Mucosa of stomach (tissue), 1 donor: ENCODE results near the gene TMC8.
"Not testable (repeated sequence)": the region's sequence is repeated elsewhere in the genome, so short reads cannot be mapped to it uniquely, and the experiment has no call there.

Source experiments
- H3K27me3 ChIP-seq: one replicate; pipeline ENCODE4 v1.7.0; 2013; ENCODE audit warnings: mild to moderate bottlenecking, low read length; ENCODE audit not compliant: control insufficient read depth, insufficient read depth
- H3K36me3 ChIP-seq: one replicate; pipeline ENCODE4 v1.7.0; 2013; ENCODE audit warnings: low read length; ENCODE audit not compliant: control insufficient read depth, insufficient read depth
- H3K4me1 ChIP-seq: one replicate; pipeline ENCODE4 v1.7.0; 2013; ENCODE audit warnings: mild to moderate bottlenecking, low read length; ENCODE audit not compliant: control insufficient read depth, insufficient read depth
- H3K4me3 ChIP-seq: one replicate; pipeline ENCODE4 v1.7.0; 2013; ENCODE audit warnings: low read length
- H3K9ac ChIP-seq: one replicate; pipeline ENCODE4 v1.7.0; 2013; ENCODE audit warnings: mild to moderate bottlenecking, low read length, moderate library complexity
- H3K9me3 ChIP-seq: one replicate; pipeline ENCODE4 v1.7.0; 2013; ENCODE audit warnings: mild to moderate bottlenecking, low read length, moderate library complexity; ENCODE audit not compliant: control insufficient read depth
- donor health status: Pancreatic carcinoma.

TMC8 gene, protein sequence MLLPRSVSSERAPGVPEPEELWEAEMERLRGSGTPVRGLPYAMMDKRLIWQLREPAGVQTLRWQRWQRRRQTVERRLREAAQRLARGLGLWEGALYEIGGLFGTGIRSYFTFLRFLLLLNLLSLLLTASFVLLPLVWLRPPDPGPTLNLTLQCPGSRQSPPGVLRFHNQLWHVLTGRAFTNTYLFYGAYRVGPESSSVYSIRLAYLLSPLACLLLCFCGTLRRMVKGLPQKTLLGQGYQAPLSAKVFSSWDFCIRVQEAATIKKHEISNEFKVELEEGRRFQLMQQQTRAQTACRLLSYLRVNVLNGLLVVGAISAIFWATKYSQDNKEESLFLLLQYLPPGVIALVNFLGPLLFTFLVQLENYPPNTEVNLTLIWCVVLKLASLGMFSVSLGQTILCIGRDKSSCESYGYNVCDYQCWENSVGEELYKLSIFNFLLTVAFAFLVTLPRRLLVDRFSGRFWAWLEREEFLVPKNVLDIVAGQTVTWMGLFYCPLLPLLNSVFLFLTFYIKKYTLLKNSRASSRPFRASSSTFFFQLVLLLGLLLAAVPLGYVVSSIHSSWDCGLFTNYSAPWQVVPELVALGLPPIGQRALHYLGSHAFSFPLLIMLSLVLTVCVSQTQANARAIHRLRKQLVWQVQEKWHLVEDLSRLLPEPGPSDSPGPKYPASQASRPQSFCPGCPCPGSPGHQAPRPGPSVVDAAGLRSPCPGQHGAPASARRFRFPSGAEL

DNA sequence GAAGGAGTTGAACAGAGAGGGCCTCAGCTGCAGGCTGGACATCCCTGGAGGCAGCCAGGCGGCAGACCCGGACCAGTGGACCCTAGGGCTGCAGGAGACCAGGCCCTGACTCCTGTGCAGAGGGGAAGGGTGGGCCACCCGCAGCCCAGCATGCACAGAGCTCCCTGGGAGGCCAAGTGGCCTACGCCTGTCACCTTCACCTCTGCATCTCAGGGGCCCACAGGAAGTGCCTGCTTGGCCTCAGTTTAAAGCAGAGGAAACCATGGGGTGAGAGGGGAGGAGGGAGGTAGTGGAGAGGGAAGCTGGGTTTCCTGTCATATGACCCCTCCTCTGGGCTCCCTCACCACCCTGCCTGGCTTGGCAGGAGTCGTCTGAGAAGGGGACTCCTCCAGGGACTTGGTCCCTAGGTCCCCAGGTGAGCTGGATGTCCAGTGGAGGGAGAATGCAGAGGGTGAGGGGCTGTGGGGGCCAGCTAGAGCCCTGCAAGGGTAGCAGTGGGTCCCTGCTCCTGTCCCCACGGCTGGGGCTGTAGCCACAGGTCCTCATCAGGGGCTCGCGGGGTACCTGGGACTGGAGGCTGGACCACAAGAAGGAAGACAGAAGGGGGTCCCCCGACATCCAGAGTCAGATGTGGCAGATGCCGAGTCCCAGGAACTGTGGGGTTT, at the start of gene TMC8:
Gene TMC8, plus strand, starts transcription at position 335 of the 665 bp plus-strand sequence. CDS start 818 bp downstream, outside the sequence.
- Histone ChIP-seq H3K4me1 (peaks cover 40% of the 10 kb centered on the region), H3K9ac (no peak within 1 kb of the TSS), H3K27me3 (peaks cover 23% of the 10 kb centered on the region)

DNA sequence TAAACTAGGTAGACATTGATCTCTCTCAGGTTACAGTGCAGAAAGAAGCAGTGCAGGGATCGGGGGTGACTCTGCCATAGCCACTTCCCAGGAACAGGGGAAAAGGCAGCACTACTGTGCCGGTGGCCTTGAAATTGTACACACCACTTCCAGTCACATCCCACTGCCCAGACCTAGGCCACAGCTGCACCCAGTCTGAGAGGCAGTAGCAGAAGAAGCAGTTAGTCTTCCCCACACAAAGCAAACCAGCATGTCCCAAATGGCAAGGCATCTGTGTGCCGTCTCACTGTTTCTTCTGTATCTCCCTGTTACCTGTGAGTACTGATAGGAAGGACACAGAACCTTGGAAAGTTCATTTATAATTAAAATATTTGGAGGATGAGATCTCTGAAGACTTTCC, 49.0 kb upstream of the TMC8 start:
- Histone ChIP-seq H3K4me3 (no peak overlapping the region), H3K36me3 (no peaks in the 10 kb centered on the region), H3K27me3 (no peaks in the 10 kb centered on the region), H3K4me1 (no peaks in the 10 kb centered on the region), H3K9me3 (no peaks in the 10 kb centered on the region), H3K9ac (no peak overlapping the region)

More for the DNA sequence above, at the start of gene TMC8:
- Histone ChIP-seq H3K4me3 (no peak within 1 kb of the TSS), H3K36me3 (no peaks in the 10 kb centered on the region), H3K9me3 (no peaks in the 10 kb centered on the region)

DNA sequence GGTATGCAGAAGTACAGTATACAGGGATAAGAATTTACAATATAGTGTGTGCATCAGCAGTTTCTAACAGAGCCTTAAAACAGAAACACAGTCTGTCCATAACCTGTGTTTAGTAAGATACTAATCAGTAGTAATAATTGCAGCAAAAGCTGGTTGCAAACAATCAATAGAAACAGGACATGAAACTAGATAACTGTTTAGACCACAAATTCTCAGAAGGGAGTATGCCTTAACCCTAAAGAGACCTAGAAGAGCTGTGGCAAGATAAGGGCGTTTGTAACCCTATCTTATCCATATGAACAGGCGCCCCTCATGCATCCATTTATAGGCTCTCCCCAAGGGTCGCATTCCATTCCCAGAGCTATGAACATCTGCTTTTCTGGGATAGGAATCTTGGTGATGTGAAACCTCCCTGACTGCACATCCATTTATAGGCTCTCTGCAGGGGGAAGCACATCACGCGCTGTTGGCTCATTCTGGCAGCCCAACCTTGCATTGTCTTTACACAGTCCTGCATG, 48.2 kb upstream of the TMC8 start:
- not testable (repeated sequence) for H3K9ac ChIP-seq, H3K4me3 ChIP-seq, H3K9me3 ChIP-seq, H3K27me3 ChIP-seq, H3K36me3 ChIP-seq, H3K4me1 ChIP-seq

DNA sequence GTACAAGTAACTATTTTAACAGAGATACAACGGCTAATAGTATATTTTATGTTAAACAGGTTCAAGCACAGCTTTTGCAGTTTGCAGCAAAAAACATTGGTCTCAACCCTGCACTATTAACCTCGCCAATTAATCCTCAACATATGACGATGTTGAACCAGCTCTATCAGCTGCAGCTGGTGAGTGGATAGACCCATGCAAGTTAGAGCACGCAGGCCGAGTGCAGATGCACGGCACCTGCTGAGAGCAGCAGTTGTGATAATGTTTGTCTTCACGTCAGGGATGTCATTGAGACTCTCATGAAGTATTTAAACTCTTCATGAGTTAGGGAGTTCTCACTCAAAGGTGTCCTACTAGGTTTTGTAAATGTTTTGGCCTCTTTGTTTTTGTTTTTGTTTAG, 47.6 kb upstream of the TMC8 start:
- Histone ChIP-seq H3K4me1 (no peaks in the 10 kb centered on the region), H3K36me3 (no peaks in the 10 kb centered on the region), H3K27me3 (no peaks in the 10 kb centered on the region), H3K9me3 (no peaks in the 10 kb centered on the region), H3K4me3 (no peak overlapping the region), H3K9ac (no peak overlapping the region)

DNA sequence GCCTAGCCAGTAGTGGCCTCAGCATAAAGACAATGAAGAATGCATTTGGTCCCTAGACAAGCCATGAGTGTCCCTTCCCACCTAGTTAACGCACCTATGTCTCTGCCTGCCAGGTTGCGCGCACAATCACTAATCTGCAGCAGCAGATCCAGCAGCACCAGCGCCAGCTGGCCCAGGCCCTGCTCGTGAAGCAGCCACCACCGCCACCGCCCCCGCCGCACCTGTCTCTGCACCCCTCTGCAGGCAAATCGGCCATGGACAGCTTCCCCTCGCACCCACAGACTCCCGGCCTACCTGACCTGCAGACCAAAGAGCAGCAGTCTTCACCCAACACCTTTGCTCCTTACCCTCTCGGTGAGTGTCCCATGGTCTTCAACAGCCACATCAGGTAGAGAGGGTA, 43.8 kb upstream of the TMC8 start:
- no peaks in the 10 kb centered on the region for H3K4me1 ChIP-seq
- no peaks in the 10 kb centered on the region for H3K27me3 ChIP-seq
- H3K36me3 ChIP-seq, result no peaks in the 10 kb centered on the region
- no peak overlapping the region for H3K4me3 ChIP-seq
- H3K9me3 ChIP-seq, result no peaks in the 10 kb centered on the region
- H3K9ac ChIP-seq, result no peak overlapping the region

DNA sequence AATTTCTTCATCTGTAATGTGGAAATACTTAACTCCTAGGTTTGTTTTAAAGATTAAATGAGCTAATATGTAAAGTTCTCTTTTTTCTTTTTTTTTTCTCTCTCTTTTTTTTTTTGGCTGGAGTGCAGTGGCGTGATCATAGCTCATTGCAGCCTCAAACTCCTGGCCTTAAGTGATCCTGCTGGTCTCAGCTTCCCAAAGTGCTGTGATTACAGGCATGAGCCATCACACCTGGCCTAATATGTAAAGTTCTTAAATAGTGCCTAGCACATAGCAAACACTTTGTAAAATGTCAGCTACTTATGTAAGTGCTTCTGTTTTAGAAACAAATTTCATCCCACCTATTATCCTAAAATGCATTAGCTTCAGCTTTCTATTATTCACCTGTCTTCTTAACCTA, 42.0 kb upstream of the TMC8 start:
- Histone ChIP-seq H3K27me3 (no peaks in the 10 kb centered on the region), H3K36me3 (no peaks in the 10 kb centered on the region), H3K4me1 (no peaks in the 10 kb centered on the region), H3K4me3 (no peak overlapping the region), H3K9me3 (no peaks in the 10 kb centered on the region), H3K9ac (no peak overlapping the region)

DNA sequence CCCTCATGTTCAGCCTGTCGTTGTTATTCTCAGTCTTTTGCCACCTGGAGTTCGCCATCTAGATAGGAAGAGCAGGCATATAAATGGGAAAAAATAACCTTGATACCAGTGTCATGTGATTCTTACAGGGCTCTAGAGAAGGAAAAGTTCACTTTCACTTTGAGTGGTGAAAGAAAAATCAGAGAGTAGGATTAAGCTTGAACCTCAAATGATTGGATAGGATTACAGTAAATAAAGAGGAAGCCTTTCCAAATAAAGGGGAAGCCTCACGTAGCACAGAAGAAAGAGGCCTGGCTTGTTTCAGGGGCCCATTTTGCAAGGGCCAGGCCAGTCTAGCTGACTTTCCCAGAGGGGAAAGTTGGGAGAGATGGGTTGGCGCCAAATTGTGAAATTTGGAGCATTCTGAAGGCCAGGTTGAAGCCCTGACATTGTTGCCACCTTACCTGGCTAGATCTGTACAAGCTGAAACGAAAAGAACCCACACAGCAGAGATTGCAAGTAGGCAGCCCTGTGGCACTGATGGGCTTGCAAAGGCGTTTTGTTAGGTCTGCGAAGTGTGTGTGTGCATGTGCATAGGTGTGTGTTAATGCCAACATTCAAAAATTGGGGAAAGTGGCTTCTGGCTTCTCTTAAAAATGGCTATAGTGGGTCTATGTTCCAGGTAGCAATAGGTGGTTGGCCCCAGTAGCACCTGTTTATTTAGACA, 40.8 kb upstream of the TMC8 start:
- H3K4me1 ChIP-seq, result no peaks in the 10 kb centered on the region
- H3K27me3 ChIP-seq, result no peaks in the 10 kb centered on the region
- no peaks in the 10 kb centered on the region for H3K9me3 ChIP-seq
- no peak overlapping the region for H3K4me3 ChIP-seq
- no peak overlapping the region for H3K9ac ChIP-seq
- no peaks in the 10 kb centered on the region for H3K36me3 ChIP-seq

DNA sequence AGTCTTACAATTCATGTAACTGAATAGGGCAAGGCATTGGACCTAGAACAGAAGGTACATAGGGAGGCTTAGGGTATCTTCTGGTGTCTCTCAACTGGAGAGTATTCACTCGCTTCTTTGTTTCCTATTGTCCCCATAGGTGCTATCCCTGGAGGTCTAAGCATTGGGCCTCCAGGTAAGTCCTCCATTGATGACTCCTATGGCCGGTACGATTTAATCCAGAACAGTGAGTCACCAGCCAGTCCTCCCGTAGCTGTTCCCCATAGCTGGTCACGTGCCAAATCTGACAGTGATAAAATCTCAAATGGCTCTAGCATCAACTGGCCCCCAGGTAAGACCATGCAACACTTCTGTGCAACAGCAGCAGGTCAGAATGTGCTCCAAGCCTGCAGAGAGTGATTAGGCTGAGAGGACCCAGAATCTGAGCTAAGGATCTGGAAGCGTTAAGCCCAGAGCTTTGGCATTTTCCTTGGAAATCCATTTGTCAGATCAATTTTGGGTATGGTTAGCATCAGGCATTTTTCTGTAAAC, 37.7 kb upstream of the TMC8 start:
- no peak overlapping the region for H3K9ac ChIP-seq
- no peak overlapping the region for H3K4me3 ChIP-seq
- no peaks in the 10 kb centered on the region for H3K9me3 ChIP-seq
- no peaks in the 10 kb centered on the region for H3K27me3 ChIP-seq
- peaks cover 3% of the 10 kb centered on the region for H3K36me3 ChIP-seq
- no peaks in the 10 kb centered on the region for H3K4me1 ChIP-seq

DNA sequence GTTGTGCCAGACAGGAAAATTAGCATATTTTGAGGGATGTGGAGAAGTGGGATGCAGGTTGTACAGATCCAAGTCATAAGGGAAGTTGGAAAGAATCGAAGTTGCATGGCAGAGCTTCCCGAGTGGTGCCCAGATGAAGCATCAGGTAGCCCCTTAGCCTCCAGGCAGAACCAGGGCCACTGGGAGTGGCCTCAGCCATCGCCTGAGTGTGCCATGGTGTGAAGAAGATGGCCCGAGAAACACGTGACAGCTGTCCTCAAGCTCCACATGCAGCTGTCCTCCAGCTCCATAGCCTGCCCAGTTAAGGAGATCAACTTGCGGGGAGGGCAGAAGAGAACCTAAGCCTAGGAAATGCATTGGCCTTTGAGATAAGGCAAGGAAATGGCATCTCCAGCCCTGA, 35.5 kb upstream of the TMC8 start:
- Histone ChIP-seq H3K4me3 (no peak overlapping the region), H3K4me1 (no peaks in the 10 kb centered on the region), H3K36me3 (peaks cover 15% of the 10 kb centered on the region), H3K27me3 (no peaks in the 10 kb centered on the region), H3K9ac (no peak overlapping the region), H3K9me3 (no peaks in the 10 kb centered on the region)

DNA sequence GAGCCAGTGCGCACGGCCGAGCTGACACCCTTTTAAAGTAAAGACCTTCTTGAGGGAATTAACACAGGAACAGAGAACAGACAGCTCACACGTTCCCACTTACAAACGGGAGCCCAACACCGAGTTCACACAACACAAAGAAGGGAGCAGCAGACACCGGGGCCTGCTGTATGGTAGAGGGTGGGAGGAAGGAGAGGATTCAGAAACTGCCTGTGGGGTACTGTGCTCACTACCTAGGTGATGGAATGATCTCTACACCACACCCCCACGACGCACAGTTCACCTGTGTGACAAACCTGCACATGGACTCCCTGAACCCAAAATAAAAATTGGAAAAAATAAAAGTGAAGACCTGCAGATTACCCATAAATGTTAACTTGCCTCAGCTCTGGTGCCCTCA, 34.5 kb upstream of the TMC8 start:
- Histone ChIP-seq H3K9ac (no peak overlapping the region), H3K4me1 (no peaks in the 10 kb centered on the region), H3K27me3 (no peaks in the 10 kb centered on the region), H3K4me3 (no peak overlapping the region), H3K9me3 (no peaks in the 10 kb centered on the region), H3K36me3 (peaks cover 15% of the 10 kb centered on the region)

DNA sequence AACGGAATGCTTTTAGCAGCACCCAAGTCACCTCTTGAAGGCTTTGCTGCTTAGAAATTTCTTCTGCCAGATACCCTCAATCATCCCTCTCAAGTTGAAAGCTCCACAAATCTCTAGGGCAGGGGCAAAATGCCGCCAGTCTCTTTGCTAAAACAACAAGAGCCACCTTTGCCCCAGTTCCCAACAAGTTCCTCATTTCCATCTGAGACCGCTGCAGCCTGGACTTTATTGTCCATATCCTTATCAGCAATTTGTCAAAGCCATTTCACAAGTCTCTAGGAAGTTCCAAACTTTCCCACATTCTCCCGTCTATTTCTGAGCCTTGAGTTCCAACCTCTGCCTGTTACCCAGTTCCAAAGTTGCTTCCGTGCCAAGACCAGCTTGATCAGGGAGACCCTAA, 29.5 kb upstream of the TMC8 start:
- no peaks in the 10 kb centered on the region for H3K9me3 ChIP-seq
- H3K9ac ChIP-seq, result no peak overlapping the region
- H3K27me3 ChIP-seq, result no peaks in the 10 kb centered on the region
- peaks cover 15% of the 10 kb centered on the region for H3K36me3 ChIP-seq
- no peaks in the 10 kb centered on the region for H3K4me1 ChIP-seq
- H3K4me3 ChIP-seq, result no peak overlapping the region
